HEK293 (cell line): ENCODE measurements around the gene ZNF599.
A peak's percentile ranks its signal among the peaks of the same experiment; 100 is the strongest.

Source experiments
- CTCF ChIA-PET: fragments of 350-600 bp; formaldehyde crosslinking; extraction: SDS; loops from one replicate; lab custom pipeline; 2021; ENCODE audit warnings: antibody characterized with exemption; lab: Yijun Ruan, JAX
- POLR2A ChIA-PET: fragments of 300-600 bp; formaldehyde crosslinking; extraction: SDS; loops from one replicate; lab custom pipeline; 2020; ENCODE audit warnings: antibody characterized with exemption, inconsistent platforms; lab: Yijun Ruan, JAX
- H3K27ac ChIP-seq: fragments of 200-500 bp; sonication (Bioruptor generic); 2 replicates; pipeline ENCODE4 v1.5.1; 2014; ENCODE audit warnings: low read depth, low read length, control low read depth, inconsistent platforms; ENCODE audit errors: extremely low read depth
- H3K36me3 ChIP-seq, 2 experiments: fragments of 200-500 bp in 1 of 2; sonication (Bioruptor generic) in 1 of 2; 1 replicate in 1 of 2; 2 replicates in 1 of 2; pipeline ENCODE4 v1.5.1; 2014 to 2017; ENCODE audit warnings: inconsistent platforms in 2 of 2, low read length in 2 of 2; ENCODE audit not compliant: control insufficient read depth in 2 of 2, insufficient read depth in 1 of 2
- H3K4me1 ChIP-seq: fragments of 200-500 bp; sonication (Bioruptor generic); 2 replicates; pipeline ENCODE4 v1.5.1; 2014; ENCODE audit warnings: mild to moderate bottlenecking, low read length, inconsistent platforms; ENCODE audit not compliant: control insufficient read depth, insufficient read depth
- H3K4me3 ChIP-seq: 2 replicates; pipeline ENCODE4 v1.5.1; 2011; ENCODE audit warnings: low read depth, mild to moderate bottlenecking, control low read depth, low read length, moderate library complexity
- H3K9me3 ChIP-seq: fragments of 200-500 bp; sonication (Bioruptor generic); 2 replicates; pipeline ENCODE4 v1.5.1; 2014; ENCODE audit warnings: low read depth, low read length, inconsistent platforms; ENCODE audit not compliant: control insufficient read depth, insufficient read depth
- GLIS1 ChIP-seq: fragments of 450-650 bp; formaldehyde crosslinking; IDR thresholded peaks from 2 replicates; pipeline ENCODE4 v1.5.1; 2016; ENCODE audit warnings: missing biosample characterization, missing genetic modification characterization
- GLIS2 ChIP-seq: fragments of 450-650 bp; formaldehyde crosslinking; IDR thresholded peaks from 2 replicates; pipeline ENCODE4 v1.5.1; 2016; ENCODE audit warnings: missing biosample characterization, missing genetic modification characterization
- MZF1 ChIP-seq: fragments of 450-650 bp; formaldehyde crosslinking; IDR thresholded peaks from 2 replicates; pipeline ENCODE4 v1.5.1; 2017; ENCODE audit warnings: missing biosample characterization, missing genetic modification characterization, borderline replicate concordance
- PRDM1 ChIP-seq: fragments of 450-650 bp; formaldehyde crosslinking; IDR thresholded peaks from 2 replicates; pipeline ENCODE4; 2016; ENCODE audit warnings: missing biosample characterization, missing genetic modification characterization
- REST ChIP-seq: fragments of 450-650 bp; formaldehyde crosslinking; IDR thresholded peaks from 2 replicates; pipeline ENCODE4 v1.5.1; 2016; ENCODE audit warnings: missing biosample characterization, missing genetic modification characterization
- SCRT2 ChIP-seq: fragments of 450-650 bp; formaldehyde crosslinking; IDR thresholded peaks from 2 replicates; pipeline ENCODE4 v1.5.1; 2016; ENCODE audit warnings: missing biosample characterization, missing genetic modification characterization
- SETDB1 ChIP-seq: IDR thresholded peaks from one replicate; pipeline ENCODE4 v1.6.1; 2017; ENCODE audit warnings: mild to moderate bottlenecking, low read length, moderate library complexity, mixed read lengths; ENCODE audit not compliant: insufficient read length
- SP7 ChIP-seq: fragments of 450-650 bp; formaldehyde crosslinking; IDR thresholded peaks from 2 replicates; pipeline ENCODE4 v1.5.1; 2016; ENCODE audit warnings: missing biosample characterization, missing genetic modification characterization
- YY1 ChIP-seq: fragments of 450-650 bp; formaldehyde crosslinking; IDR thresholded peaks from 2 replicates; pipeline ENCODE4 v1.5.1; 2018; ENCODE audit warnings: missing biosample characterization, missing genetic modification characterization
- ZFP3 ChIP-seq: fragments of 450-650 bp; formaldehyde crosslinking; IDR thresholded peaks from 2 replicates; pipeline ENCODE4 v1.5.1; 2016; ENCODE audit warnings: low read depth, missing biosample characterization, missing genetic modification characterization
- ZNF24 ChIP-seq: fragments of 450-650 bp; formaldehyde crosslinking; IDR thresholded peaks from 2 replicates; pipeline ENCODE4 v1.5.1; 2016; ENCODE audit warnings: missing biosample characterization, missing genetic modification characterization
- ZNF37A ChIP-seq: fragments of 450-650 bp; IDR thresholded peaks from 2 replicates; pipeline ENCODE4 v1.5.1; 2018; ENCODE audit warnings: missing biosample characterization, missing genetic modification characterization
- ZNF473 ChIP-seq: fragments of 450-650 bp; formaldehyde crosslinking; IDR thresholded peaks from 2 replicates; pipeline ENCODE4 v1.5.1; 2017; ENCODE audit warnings: missing biosample characterization, missing genetic modification characterization
- ZNF521 ChIP-seq: fragments of 450-650 bp; formaldehyde crosslinking; IDR thresholded peaks from 2 replicates; pipeline ENCODE4 v1.5.1; 2017; ENCODE audit warnings: missing biosample characterization, mild to moderate bottlenecking, missing genetic modification characterization
- ZNF677 ChIP-seq: fragments of 450-650 bp; IDR thresholded peaks from 2 replicates; pipeline ENCODE4 v1.5.0; 2018; ENCODE audit warnings: missing biosample characterization, mild to moderate bottlenecking, missing genetic modification characterization, moderate library complexity
- TF ChIP-seq, protein P1 (sequence below): fragments of 450-650 bp; formaldehyde crosslinking; IDR thresholded peaks from 2 replicates; pipeline ENCODE4 v1.5.1; 2017; ENCODE audit warnings: missing biosample characterization, missing genetic modification characterization
- TF ChIP-seq, protein P2 (sequence below): fragments of 450-650 bp; formaldehyde crosslinking; IDR thresholded peaks from 2 replicates; pipeline ENCODE4 v1.5.1; 2016; ENCODE audit warnings: missing biosample characterization, missing genetic modification characterization
- TF ChIP-seq, protein P3 (sequence below): fragments of 450-650 bp; formaldehyde crosslinking; IDR thresholded peaks from 2 replicates; pipeline ENCODE4 v1.5.0; 2017; ENCODE audit warnings: missing biosample characterization, missing genetic modification characterization, borderline replicate concordance

The ZNF599 gene

DNA sequence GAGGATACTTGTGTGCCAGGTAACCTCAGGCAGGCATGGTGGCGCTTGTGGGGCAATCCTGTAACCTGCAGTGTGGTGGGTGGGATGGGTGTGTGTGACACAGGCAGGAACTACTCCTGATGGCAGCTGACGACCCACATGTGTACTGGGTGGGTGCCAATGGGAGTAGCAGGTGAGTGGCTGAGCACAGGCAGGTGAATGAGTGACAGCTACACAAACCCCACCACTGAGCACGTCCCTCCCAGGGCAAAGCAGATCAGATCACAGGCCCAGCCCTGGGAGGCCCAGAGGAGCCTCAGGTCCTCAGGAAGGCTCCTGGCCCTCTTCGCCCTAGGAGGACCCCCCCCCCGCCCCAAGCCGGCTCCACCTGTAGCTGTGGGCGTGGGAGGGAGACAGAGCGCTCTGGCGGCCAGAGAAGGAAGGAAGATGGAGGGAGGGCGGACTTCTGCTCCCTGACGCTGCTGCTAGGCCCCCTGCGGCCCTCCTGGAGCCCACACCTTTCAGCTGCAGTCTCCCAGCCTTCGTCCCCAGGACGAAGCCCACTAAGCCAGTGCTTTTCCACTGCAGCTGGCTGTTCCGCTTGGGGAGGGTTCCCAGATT, 40.3 kb downstream of the ZNF599 start:
- ChIA-PET CTCF (interaction anchor here (0.8 kb wide), 1 partner anchor 233 kb away, joined by 4 read pairs; no protein-coding TSS in a partner anchor), POLR2A (interaction anchor here (1.0 to 2.2 kb wide), 4 partner anchors 40 to 194 kb away, joined by 3 to 24 read pairs (median 8); partner anchors contain the start of genes SCGB2B2, ZNF30 and ZNF302)
- H3K4me1 ChIP-seq, result peaks cover 14% of the 10 kb centered on the region
- H3K9me3 ChIP-seq, result peaks cover 2% of the 10 kb centered on the region; the same call in 1 of the 2 replicates
- no peak overlapping the region for H3K27ac ChIP-seq
- H3K36me3 ChIP-seq, result peaks cover 21 to 23% of the 10 kb centered on the region in 2 experiments
- no peak overlapping the region for H3K4me3 ChIP-seq
- TF ChIP-seq SP7 (tag by site-specific recombination) (no peak), GLIS1 (tag by site-specific recombination) (peak; percentile 25; the same call in 1 of the 2 replicates), SETDB1 (no peak), SCRT2 (tag by site-specific recombination) (peak; percentile 89), GLIS2 (tag by site-specific recombination) (peak; percentile 52), ZNF473 (0 out of 2 replicates have a peak, but pooled peaks have one; percentile 36)

DNA sequence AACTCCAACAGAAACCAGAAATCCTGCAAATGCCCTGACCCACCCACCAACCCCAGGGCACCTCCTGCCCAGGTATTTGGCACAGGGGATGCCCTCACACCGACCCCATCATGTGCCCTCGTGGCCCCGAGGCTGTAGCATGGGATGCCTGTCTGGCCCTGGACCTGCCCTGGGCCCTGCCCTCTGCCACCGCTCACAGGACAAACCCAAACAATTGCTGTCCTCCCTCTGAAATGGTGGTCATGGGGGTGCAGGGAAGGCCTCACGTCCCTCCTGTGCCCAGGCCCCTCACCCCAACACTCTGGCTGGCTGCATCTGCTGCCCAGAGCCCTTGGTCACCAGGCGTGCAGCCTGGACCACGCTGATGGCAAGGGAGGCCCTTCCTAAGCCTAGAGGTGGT, 41.1 kb downstream of the ZNF599 start:
- H3K9me3 ChIP-seq, result peaks cover under 1% of the 10 kb centered on the region; the same call in 1 of the 2 replicates
- no peak overlapping the region for H3K4me3 ChIP-seq
- POLR2A ChIA-PET, result interaction anchor here (1.3 kb wide), 1 partner anchor 55 kb away, joined by 4 read pairs; the partner anchor contains the start of genes SCGB2B2 and ZNF302
- TF ChIP-seq ZNF37A, result no peak
- no peak for TF ChIP-seq PRDM1 (tag by site-specific recombination)
- TF ChIP-seq ZNF24, result no peak
- no peak for TF ChIP-seq ZNF521 (tag by site-specific recombination)
- TF ChIP-seq, protein P1, sequence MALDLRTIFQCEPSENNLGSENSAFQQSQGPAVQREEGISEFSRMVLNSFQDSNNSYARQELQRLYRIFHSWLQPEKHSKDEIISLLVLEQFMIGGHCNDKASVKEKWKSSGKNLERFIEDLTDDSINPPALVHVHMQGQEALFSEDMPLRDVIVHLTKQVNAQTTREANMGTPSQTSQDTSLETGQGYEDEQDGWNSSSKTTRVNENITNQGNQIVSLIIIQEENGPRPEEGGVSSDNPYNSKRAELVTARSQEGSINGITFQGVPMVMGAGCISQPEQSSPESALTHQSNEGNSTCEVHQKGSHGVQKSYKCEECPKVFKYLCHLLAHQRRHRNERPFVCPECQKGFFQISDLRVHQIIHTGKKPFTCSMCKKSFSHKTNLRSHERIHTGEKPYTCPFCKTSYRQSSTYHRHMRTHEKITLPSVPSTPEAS (tag by site-specific recombination), result no peak
- TF ChIP-seq ZFP3 (tag by site-specific recombination), result no peak
- TF ChIP-seq MZF1 (tag by site-specific recombination), result no peak
- TF ChIP-seq, protein P2, sequence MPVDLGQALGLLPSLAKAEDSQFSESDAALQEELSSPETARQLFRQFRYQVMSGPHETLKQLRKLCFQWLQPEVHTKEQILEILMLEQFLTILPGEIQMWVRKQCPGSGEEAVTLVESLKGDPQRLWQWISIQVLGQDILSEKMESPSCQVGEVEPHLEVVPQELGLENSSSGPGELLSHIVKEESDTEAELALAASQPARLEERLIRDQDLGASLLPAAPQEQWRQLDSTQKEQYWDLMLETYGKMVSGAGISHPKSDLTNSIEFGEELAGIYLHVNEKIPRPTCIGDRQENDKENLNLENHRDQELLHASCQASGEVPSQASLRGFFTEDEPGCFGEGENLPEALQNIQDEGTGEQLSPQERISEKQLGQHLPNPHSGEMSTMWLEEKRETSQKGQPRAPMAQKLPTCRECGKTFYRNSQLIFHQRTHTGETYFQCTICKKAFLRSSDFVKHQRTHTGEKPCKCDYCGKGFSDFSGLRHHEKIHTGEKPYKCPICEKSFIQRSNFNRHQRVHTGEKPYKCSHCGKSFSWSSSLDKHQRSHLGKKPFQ (tag by site-specific recombination), result no peak
- TF ChIP-seq YY1 (tag by site-specific recombination), result no peak
- TF ChIP-seq, all 188 proteins: peak for 0
- H3K4me1 ChIP-seq, result peaks cover 14% of the 10 kb centered on the region
- peaks cover 14 to 16% of the 10 kb centered on the region in 2 experiments for H3K36me3 ChIP-seq
- CTCF ChIA-PET, result interaction anchor here (0.6 to 0.7 kb wide), 2 partner anchors 29 to 92 kb away, joined by 3 read pairs; no protein-coding TSS in a partner anchor
- H3K27ac ChIP-seq, result no peak overlapping the region

DNA sequence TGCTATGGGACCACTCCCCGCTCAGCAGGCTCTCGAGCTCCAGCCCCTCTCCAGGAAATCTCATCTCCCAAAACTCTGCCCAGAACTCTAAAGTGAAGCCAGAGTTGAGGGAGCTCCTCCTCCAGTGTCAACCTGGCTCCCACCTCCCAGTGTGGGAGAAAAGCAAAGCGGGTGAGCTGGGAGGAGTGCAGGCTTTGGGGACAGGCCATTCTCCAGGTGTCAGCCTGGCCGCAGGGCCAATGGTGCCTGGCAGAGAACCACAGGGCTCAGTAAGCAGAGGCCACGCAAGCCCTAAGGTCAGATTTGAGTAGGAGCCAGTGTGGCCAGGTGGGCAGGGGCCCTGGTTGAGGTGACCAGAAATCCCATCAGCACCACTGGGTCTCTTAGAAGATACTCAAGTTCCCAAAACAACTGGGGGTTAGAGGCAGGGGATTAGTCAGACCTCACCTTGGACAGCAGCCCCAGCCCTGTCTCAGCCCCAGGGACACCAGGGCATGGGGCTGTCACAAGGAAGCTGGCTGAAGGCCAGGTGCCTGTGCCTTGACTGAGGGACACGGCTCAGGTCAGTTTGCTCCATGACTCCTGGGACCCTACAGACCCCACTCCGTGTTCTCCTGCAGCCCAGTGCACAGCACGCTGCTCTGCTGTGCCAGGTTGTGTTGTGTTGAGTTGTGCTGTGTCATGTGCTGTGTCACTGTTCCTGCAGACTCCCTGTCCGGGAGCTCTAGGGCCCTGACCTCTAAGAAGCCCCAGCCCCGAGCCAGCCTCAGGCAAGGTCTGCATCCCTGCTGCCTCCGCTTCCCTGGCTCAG, 41.8 kb downstream of the ZNF599 start:
- POLR2A ChIA-PET, result interaction anchor here (1.3 kb wide), 1 partner anchor 54 kb away, joined by 4 read pairs; the partner anchor contains the start of genes SCGB2B2 and ZNF302
- H3K27ac ChIP-seq, result no peak overlapping the region
- H3K4me3 ChIP-seq, result no peak overlapping the region
- H3K9me3 ChIP-seq, result no peaks in the 10 kb centered on the region; the same call in 1 of the 2 replicates
- H3K36me3 ChIP-seq, result peaks cover 9 to 10% of the 10 kb centered on the region in 2 experiments
- TF ChIP-seq ZNF677 (tag by site-specific recombination), result no peak
- TF ChIP-seq REST, result peak; percentile 91
- TF ChIP-seq, protein P3, sequence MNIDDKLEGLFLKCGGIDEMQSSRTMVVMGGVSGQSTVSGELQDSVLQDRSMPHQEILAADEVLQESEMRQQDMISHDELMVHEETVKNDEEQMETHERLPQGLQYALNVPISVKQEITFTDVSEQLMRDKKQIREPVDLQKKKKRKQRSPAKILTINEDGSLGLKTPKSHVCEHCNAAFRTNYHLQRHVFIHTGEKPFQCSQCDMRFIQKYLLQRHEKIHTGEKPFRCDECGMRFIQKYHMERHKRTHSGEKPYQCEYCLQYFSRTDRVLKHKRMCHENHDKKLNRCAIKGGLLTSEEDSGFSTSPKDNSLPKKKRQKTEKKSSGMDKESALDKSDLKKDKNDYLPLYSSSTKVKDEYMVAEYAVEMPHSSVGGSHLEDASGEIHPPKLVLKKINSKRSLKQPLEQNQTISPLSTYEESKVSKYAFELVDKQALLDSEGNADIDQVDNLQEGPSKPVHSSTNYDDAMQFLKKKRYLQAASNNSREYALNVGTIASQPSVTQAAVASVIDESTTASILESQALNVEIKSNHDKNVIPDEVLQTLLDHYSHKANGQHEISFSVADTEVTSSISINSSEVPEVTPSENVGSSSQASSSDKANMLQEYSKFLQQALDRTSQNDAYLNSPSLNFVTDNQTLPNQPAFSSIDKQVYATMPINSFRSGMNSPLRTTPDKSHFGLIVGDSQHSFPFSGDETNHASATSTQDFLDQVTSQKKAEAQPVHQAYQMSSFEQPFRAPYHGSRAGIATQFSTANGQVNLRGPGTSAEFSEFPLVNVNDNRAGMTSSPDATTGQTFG, result 0 out of 2 replicates have a peak, but pooled peaks have one; percentile 9
- TF ChIP-seq, all 188 proteins: peak for 2
- peaks cover 14% of the 10 kb centered on the region for H3K4me1 ChIP-seq
- CTCF ChIA-PET, result interaction anchor here (0.6 to 0.7 kb wide), 4 partner anchors 30 to 646 kb away, joined by 3 read pairs; no protein-coding TSS in a partner anchor
